H1 (cell line): Measurements from ENCODE around the gene OSCP1. TPM values are rescaled to one million over a fixed set of nuclear protein-coding genes. Genes with fewer than 3 reads are reported as not detected.

ENCODE experiments used
- CTCF ChIA-PET: fragments of 300-600 bp; sonication (Branson Sonifier 250); formaldehyde crosslinking; loops from one replicate; lab custom pipeline; 2021; ENCODE audit not compliant: partially characterized antibody; lab: Charles Lee
- POLR2A ChIA-PET: fragments of 300-600 bp; sonication (Branson Sonifier 250); formaldehyde crosslinking; loops from one replicate; lab custom pipeline; 2021; ENCODE audit warnings: inconsistent platforms; ENCODE audit not compliant: partially characterized antibody; lab: Charles Lee
- DNase-seq, 2 experiments: peaks; one replicate each; pipeline versions ENCODE4 v3.0.0 to v3.0.0-alpha.2; 2010 to 2022; ENCODE audit warnings: low spot score in 2 of 2, low read depth in 1 of 2, mixed read lengths in 1 of 2
- FAIRE-seq: peaks from 2 replicates; lab custom pipeline; 2011; peaks lifted over from hg19 to GRCh38; lab: Jason Lieb, UNC
- H2AFZ ChIP-seq: 2 replicates; pipeline ENCODE4 v1.8.1; 2012; ENCODE audit warnings: low read length, inconsistent platforms
- H2AK5ac ChIP-seq: 2 replicates; pipeline ENCODE4 v1.6.1; 2013; ENCODE audit warnings: low read depth, low read length
- H2BK120ac ChIP-seq: replicated peaks from 2 replicates; pipeline ENCODE3; 2013; ENCODE audit warnings: low read depth, low read length, inconsistent platforms
- H2BK12ac ChIP-seq: 2 replicates; pipeline ENCODE4 v1.6.1; 2013; ENCODE audit warnings: low read depth, low read length
- H2BK15ac ChIP-seq: 2 replicates; pipeline ENCODE4 v1.6.1; 2013; ENCODE audit warnings: low read length
- H2BK20ac ChIP-seq: 2 replicates; pipeline ENCODE4 v1.6.1; 2013; ENCODE audit warnings: low read length
- H2BK5ac ChIP-seq: 2 replicates; pipeline ENCODE4 v1.6.1; 2013; ENCODE audit warnings: low read depth, low read length
- H3K14ac ChIP-seq: 2 replicates; pipeline ENCODE4 v1.6.1; 2013; ENCODE audit warnings: inconsistent platforms; ENCODE audit not compliant: insufficient read length
- H3K18ac ChIP-seq: 2 replicates; pipeline ENCODE4 v1.6.1; 2013; ENCODE audit warnings: low read length; ENCODE audit errors: extremely low read depth
- H3K23ac ChIP-seq: 2 replicates; pipeline ENCODE4 v1.6.1; 2013; ENCODE audit warnings: inconsistent platforms; ENCODE audit not compliant: insufficient read length
- H3K23me2 ChIP-seq: 2 replicates; pipeline ENCODE4 v1.6.1; 2013; ENCODE audit warnings: low read depth, low read length
- H3K27ac ChIP-seq: 2 replicates; pipeline ENCODE4 v1.6.1; 2011; ENCODE audit warnings: low read depth, low read length, inconsistent platforms
- H3K27me3 ChIP-seq, 4 experiments: replicated peaks in 1 of 4; 1 replicate in 1 of 4; 2 replicates in 3 of 4; pipeline versions ENCODE4 v1.6.1 to v1.8.1; 2011 to 2013; ENCODE audit warnings: low read length in 3 of 4, mild to moderate bottlenecking in 3 of 4, inconsistent platforms in 2 of 4, mixed read lengths in 2 of 4, moderate library complexity in 1 of 4; ENCODE audit not compliant: control insufficient read depth in 3 of 4, insufficient read depth in 3 of 4; ENCODE audit errors: extremely low read depth in 1 of 4
- H3K36me3 ChIP-seq, 4 experiments: 2 replicates each; pipeline versions ENCODE4 v1.6.1 to v1.8.1; 2011 to 2013; ENCODE audit warnings: mild to moderate bottlenecking in 4 of 4, low read length in 3 of 4, moderate library complexity in 2 of 4, control low read depth in 1 of 4, inconsistent platforms in 1 of 4; ENCODE audit not compliant: insufficient read depth in 4 of 4, control insufficient read depth in 2 of 4
- H3K4ac ChIP-seq: replicated peaks from 2 replicates; pipeline ENCODE3; 2013; ENCODE audit warnings: low read length, low read depth, mixed read lengths, inconsistent platforms; ENCODE audit not compliant: insufficient read length
- H3K4me1 ChIP-seq, 4 experiments: replicated peaks in 1 of 4; 1 replicate in 1 of 4; 2 replicates in 3 of 4; pipeline versions ENCODE4 v1.6.1 to v1.8.1; 2011 to 2013; ENCODE audit warnings: low read length in 3 of 4, inconsistent platforms in 2 of 4, mixed read lengths in 1 of 4; ENCODE audit not compliant: insufficient read depth in 4 of 4, control insufficient read depth in 3 of 4
- H3K4me2 ChIP-seq, 2 experiments: 2 replicates each; pipeline versions ENCODE4 v1.6.1 to v1.8.1; 2011 to 2013; ENCODE audit warnings: low read depth in 2 of 2, low read length in 2 of 2, control low read depth in 1 of 2, inconsistent platforms in 1 of 2, mild to moderate bottlenecking in 1 of 2; ENCODE audit not compliant: insufficient read depth in 1 of 2
- H3K4me3 ChIP-seq, 4 experiments: fragments of 200-600, 300-600 bp in 1 of 4; sonication (generic), shearing (Covaris generic), sonication (Bioruptor Twin) in 1 of 4; 2 replicates each; pipeline versions ENCODE4 v1.5.1 to v1.8.1; 2011 to 2016; ENCODE audit warnings: low read length in 4 of 4, low read depth in 3 of 4, control low read depth in 2 of 4, inconsistent platforms in 2 of 4, mild to moderate bottlenecking in 2 of 4, mixed read lengths in 1 of 4, moderate library complexity in 1 of 4; ENCODE audit not compliant: insufficient read depth in 2 of 4; ENCODE audit errors: extremely low read depth in 1 of 4
- H3K56ac ChIP-seq: replicated peaks from 2 replicates; pipeline ENCODE3; 2013; ENCODE audit warnings: low read depth, mild to moderate bottlenecking, mixed read lengths, low read length, inconsistent platforms; ENCODE audit not compliant: insufficient read length
- H3K79me1 ChIP-seq: 2 replicates; pipeline ENCODE4 v1.6.1; 2013; ENCODE audit warnings: low read depth, low read length, control low read depth
- H3K79me2 ChIP-seq, 2 experiments: 2 replicates each; pipeline versions ENCODE4 v1.6.1 to v1.8.1; 2012 to 2013; ENCODE audit warnings: low read length in 2 of 2, mild to moderate bottlenecking in 2 of 2, inconsistent platforms in 1 of 2; ENCODE audit not compliant: insufficient read depth in 2 of 2, control insufficient read depth in 1 of 2
- H3K9ac ChIP-seq, 4 experiments: replicated peaks in 1 of 4; 1 replicate in 1 of 4; 2 replicates in 3 of 4; pipeline versions ENCODE4 v1.6.1 to v1.8.1; 2011 to 2013; ENCODE audit warnings: low read depth in 3 of 4, low read length in 3 of 4, control low read depth in 2 of 4, mild to moderate bottlenecking in 2 of 4, moderate library complexity in 2 of 4, inconsistent platforms in 1 of 4; ENCODE audit errors: extremely low read depth in 1 of 4
- H3K9me3 ChIP-seq, 2 experiments: 2 replicates each; pipeline versions ENCODE4 v1.6.1 to v1.8.1; 2012 to 2013; ENCODE audit warnings: mild to moderate bottlenecking in 2 of 2, moderate library complexity in 2 of 2, control low read depth in 1 of 2, inconsistent platforms in 1 of 2, low read depth in 1 of 2, low read length in 1 of 2, mixed read lengths in 1 of 2; ENCODE audit not compliant: insufficient read depth in 2 of 2
- H4K20me1 ChIP-seq, 2 experiments: replicated peaks in 1 of 2; 2 replicates each; pipeline versions ENCODE3 to v1.8.1; 2011 to 2013; ENCODE audit warnings: inconsistent platforms in 2 of 2, low read length in 2 of 2, mild to moderate bottlenecking in 1 of 2; ENCODE audit not compliant: insufficient read depth in 2 of 2, control insufficient read depth in 1 of 2
- H4K5ac ChIP-seq: 2 replicates; pipeline ENCODE4 v1.6.1; 2013; ENCODE audit warnings: low read length, low read depth, mixed read lengths, inconsistent platforms; ENCODE audit not compliant: insufficient read length
- H4K8ac ChIP-seq: 2 replicates; pipeline ENCODE4 v1.8.0; 2013; ENCODE audit warnings: mild to moderate bottlenecking, moderate library complexity, low read length, inconsistent platforms; ENCODE audit not compliant: insufficient read depth; ENCODE audit errors: extremely low read depth
- H4K91ac ChIP-seq: replicated peaks from 2 replicates; pipeline ENCODE3; 2013; ENCODE audit warnings: low read length, mixed read lengths, inconsistent platforms; ENCODE audit not compliant: insufficient read length
- SIN3A ChIP-seq, 2 experiments: IDR thresholded peaks in 1 of 2; conservative IDR thresholded peaks in 1 of 2; 2 replicates each; pipeline ENCODE4 v1.6.1; 2011 to 2012; ENCODE audit warnings: low read length in 2 of 2, improper control_type of control experiment in 1 of 2, low read depth in 1 of 2, mild to moderate bottlenecking in 1 of 2
- SRF ChIP-seq: IDR thresholded peaks from 2 replicates; pipeline ENCODE4 v1.6.1; 2011; ENCODE audit warnings: mild to moderate bottlenecking, low read depth, low read length, moderate library complexity
- WGBS, 2 experiments: shearing (Covaris generic) in 1 of 2; methylation state at CpG; one replicate each; pipeline versions ENCODE4 v1.1.6 to v1.1.7; 2013 to 2015; ENCODE audit warnings: low lambda C conversion rate in 2 of 2, mixed read lengths in 2 of 2, inconsistent platforms in 1 of 2, low coverage in 1 of 2, missing lambda C conversion rate in 1 of 2; ENCODE audit not compliant: insufficient replicate concordance in 2 of 2, insufficient coverage in 1 of 2, insufficient read length in 1 of 2; ENCODE audit errors: extremely low coverage in 1 of 2, missing lambda C conversion rate in 1 of 2; 5-methylcytosine and 5-hydroxymethylcytosine counted together
- polyA plus RNA-seq, 7 experiments: library from polyadenylated mRNA; depleted of rRNA in 3 of 7; stranded (reverse) in 5 of 7; unstranded in 2 of 7; fragments of >200 nt in 5 of 7; fragments of 200-250 nt in 2 of 7; gene quantifications; 1 replicate in 5 of 7; 2 replicates in 1 of 7; 4 replicates in 1 of 7; pipeline versions ENCODE4 v1.2.1 to v1.2.3, GENCODE V29; 2011 to 2013; ENCODE audit warnings: missing spikeins in 2 of 7, mixed read lengths in 2 of 7
- total RNA-seq: library from RNA; stranded (reverse); fragmentation: NEBNext Ultra II Directional; extraction: Animal tissue kit (Norgen Biotek cat#: 25700); gene quantifications from 2 replicates; pipeline ENCODE4 v1.2.1, GENCODE V29; 2021

Gene OSCP1
- total and polyA plus RNA-seq, 2 of the 8 experiments (the other 6 are each of a cell fraction or from before 2014, with no cell fraction given) = 1.8 to 3.3 TPM

DNA sequence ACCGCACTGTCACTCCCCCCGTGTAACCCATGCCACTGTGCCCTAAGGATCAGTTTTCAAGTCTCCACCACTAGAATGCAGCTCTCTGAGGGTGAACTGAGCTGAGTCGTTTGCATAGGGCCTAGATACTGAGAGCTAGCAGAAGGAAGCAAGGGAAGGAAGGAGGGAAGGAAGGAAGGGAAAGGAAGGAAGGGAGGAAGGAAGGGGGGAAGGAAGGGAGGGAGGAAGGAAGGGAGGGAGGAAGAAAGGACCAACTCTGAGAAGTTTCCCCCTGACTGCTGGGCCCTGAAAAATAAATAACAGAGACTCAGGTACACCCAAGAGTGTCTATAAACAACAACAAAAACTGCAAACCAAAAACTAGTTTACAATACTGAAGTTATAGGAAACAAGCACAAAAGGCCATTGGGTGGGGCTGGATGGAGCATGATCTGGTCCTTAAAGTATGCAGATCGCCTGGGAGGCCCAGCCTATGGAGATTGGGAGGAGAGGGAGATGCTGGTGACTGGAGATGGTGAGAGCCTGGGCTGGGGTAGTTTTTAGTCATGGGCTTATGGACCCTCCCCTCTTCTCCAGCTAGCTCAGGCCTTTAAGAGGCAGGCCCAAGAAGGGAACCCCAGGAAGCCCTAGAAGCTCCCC, 15.6 kb upstream of the OSCP1 start:
- H3K4me1 ChIP-seq = peaks cover 0 to 3% (median 0%) of the 10 kb centered on the region in 4 experiments; a peak in 2 of 7 replicates
- H2BK15ac ChIP-seq = no peak overlapping the region
- H2BK20ac ChIP-seq = no peak overlapping the region
- no peak for TF ChIP-seq SIN3A (conservative IDR thresholded peaks at IDR 0.05 in 1 of 2, IDR thresholded peaks at IDR 0.05 in 1 of 2; ENCODE audit: low read depth in 1 of 2, low read length in 2 of 2)
- no peak for TF ChIP-seq SRF
- WGBS, 2 experiments = 52% methylated on average over 4 of the region's 4 CpGs; no CpG with 5 or more reads in 1 of the 2 experiments
- no peak overlapping the region for H2BK120ac ChIP-seq
- no peak overlapping the region for H3K14ac ChIP-seq
- H4K91ac ChIP-seq = no peak overlapping the region
- no peak overlapping the region for H3K4me3 ChIP-seq
- ChIA-PET CTCF (interaction anchor here (0.7 to 1.5 kb wide), 4 partner anchors 27 to 89 kb away, joined by 3 to 5 read pairs (median 4); no protein-coding TSS in a partner anchor), POLR2A (interaction anchor here (1.5 to 2.9 kb wide), 2 partner anchors 22 to 79 kb away, joined by 7 to 16 read pairs; no protein-coding TSS in a partner anchor)
- no peaks in the 10 kb centered on the region for H3K9me3 ChIP-seq
- no peak overlapping the region for H4K8ac ChIP-seq
- no peak overlapping the region for H2BK12ac ChIP-seq
- H3K27me3 ChIP-seq = peaks cover 2 to 28% (median 21%) of the 10 kb centered on the region in 4 experiments
- H4K5ac ChIP-seq = no peak overlapping the region
- H3K4me2 ChIP-seq = no peak overlapping the region; a peak in 1 of 4 replicates
- H2AK5ac ChIP-seq = no peak overlapping the region
- H3K79me2 ChIP-seq = peaks cover 0 to 11% of the 10 kb centered on the region in 2 experiments; a peak in 2 of 4 replicates
- DNase-seq = no peak
- no peak overlapping the region for H2BK5ac ChIP-seq
- H3K23me2 ChIP-seq = peaks cover 4% of the 10 kb centered on the region; the same call in 1 of the 2 replicates
- H3K4ac ChIP-seq = no peak overlapping the region
- H3K27ac ChIP-seq = no peak overlapping the region
- H3K79me1 ChIP-seq = peaks cover 7% of the 10 kb centered on the region
- no peak overlapping the region for H3K56ac ChIP-seq
- peaks cover 11 to 14% (median 12%) of the 10 kb centered on the region in 4 experiments; a peak in 7 of 8 replicates for H3K36me3 ChIP-seq
- peaks cover 0 to 3% of the 10 kb centered on the region in 2 experiments for H4K20me1 ChIP-seq
- H3K23ac ChIP-seq = no peak overlapping the region
- no peak overlapping the region for H3K18ac ChIP-seq
- no peak overlapping the region for H3K9ac ChIP-seq
- no peak for FAIRE-seq
- no peak overlapping the region for H2AFZ ChIP-seq
